ENCODE measurements around the gene PTPRM. TPM values are rescaled to one million over a fixed set of nuclear protein-coding genes. Genes with fewer than 3 reads are reported as not detected.
A peak's percentile ranks its signal among the peaks of the same experiment; 100 is the strongest.

Gene PTPRM
- total RNA-seq, 1 experiment from 2014 or later, result 6.2 TPM

DNA sequence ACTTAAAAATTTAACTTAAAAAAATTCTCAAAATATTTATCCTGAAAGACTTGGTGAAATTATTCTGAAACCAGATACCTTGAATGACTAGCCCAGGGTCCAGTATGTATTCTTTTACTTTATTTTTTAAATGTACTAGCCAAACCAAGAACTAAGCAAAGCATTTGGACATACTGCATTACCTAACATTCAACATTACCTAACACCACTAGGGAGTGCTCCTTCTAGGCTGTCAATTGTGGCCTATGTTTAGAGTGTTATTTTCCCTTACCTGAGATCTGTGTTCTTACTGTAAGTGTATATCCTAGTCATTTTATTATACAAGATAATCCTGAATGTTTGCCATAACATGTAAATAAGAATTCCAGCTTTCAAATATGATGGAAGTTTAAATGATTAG, 496.6 kb downstream of the PTPRM start:
- Histone ChIP-seq H2BK120ac (ENCODE audit: low read depth, low read length, poor library complexity, severe bottlenecking) (no peak overlapping the region), H2BK20ac (ENCODE audit: low read depth, low read length, poor library complexity, severe bottlenecking) (no peak overlapping the region), H3T11ph (ENCODE audit: low read length) (no peak overlapping the region), H3K18ac (ENCODE audit: insufficient read length, low read depth, low read length) (no peak overlapping the region), H4K5ac (ENCODE audit: insufficient read length, low read depth, low read length) (no peak overlapping the region), H2AK5ac (ENCODE audit: insufficient read length, low read length) (no peak overlapping the region), H4K8ac (replicated peaks; ENCODE audit: insufficient read length, low read depth, low read length) (no peak overlapping the region), H3K9me3 (ENCODE audit: control insufficient read depth, low read depth, low read length) (no peaks in the 10 kb centered on the region), H2BK5ac (ENCODE audit: insufficient read length, low read length) (no peak overlapping the region), H4K20me1 (ENCODE audit: control insufficient read depth, insufficient read depth, insufficient read length) (no peaks in the 10 kb centered on the region), H3K4me1 (ENCODE audit: insufficient read depth, low read length) (peaks cover 2% of the 10 kb centered on the region; the same call in 1 of the 2 replicates), H3K4ac (ENCODE audit: low read depth, low read length) (no peak overlapping the region), H4K91ac (ENCODE audit: insufficient read length, low read depth, low read length) (no peak overlapping the region), H3K4me2 (ENCODE audit: insufficient read depth, insufficient read length, low read length) (no peak overlapping the region), H3K79me2 (ENCODE audit: insufficient read depth, low read length) (no peaks in the 10 kb centered on the region), H3K27me3 (ENCODE audit: insufficient read depth, low read length) (no peaks in the 10 kb centered on the region), H3K56ac (ENCODE audit: insufficient read length, low read depth, low read length) (no peak overlapping the region), H3K23me2 (ENCODE audit: insufficient read length, low read depth, low read length, poor library complexity, severe bottlenecking) (no peaks in the 10 kb centered on the region), H3K27ac (ENCODE audit: insufficient read length, low read depth, low read length) (no peak overlapping the region), H2BK12ac (ENCODE audit: insufficient read length, low read depth, low read length) (no peak overlapping the region), H3K14ac (ENCODE audit: insufficient read depth, low read length) (no peak overlapping the region), H3K23ac (ENCODE audit: insufficient read length, low read depth, low read length) (no peak overlapping the region), H2AFZ (ENCODE audit: low read length) (no peak overlapping the region), H3K9ac (ENCODE audit: extremely low read depth, insufficient read length, low read length) (no peak overlapping the region), H2BK15ac (ENCODE audit: low read depth, low read length) (no peak overlapping the region), H3K79me1 (ENCODE audit: insufficient read depth, low read depth, low read length, poor library complexity, severe bottlenecking) (no peaks in the 10 kb centered on the region)
- Mint-ChIP-seq H3K4me1 (peaks cover 35 to 39% of the 10 kb centered on the region in 2 experiments), H3K4me3 (peak overlapping the region in 1 of 2 experiments; percentile 77; a peak in 2 of 5 replicates), H3K27me3 (ENCODE audit: low read depth) (no peaks in the 10 kb centered on the region), H3K27ac (no peak overlapping the region), H3K36me3 (ENCODE audit: insufficient read depth in 1 of 3, low read depth in 3 of 3) (no peaks in the 10 kb centered on the region; a peak in 1 of 7 replicates), H3K9me3 (peaks cover 0 to 3% of the 10 kb centered on the region in 2 experiments; a peak in 2 of 5 replicates)
- no peak for DNase-seq
- TF ChIP-seq, protein P1, sequence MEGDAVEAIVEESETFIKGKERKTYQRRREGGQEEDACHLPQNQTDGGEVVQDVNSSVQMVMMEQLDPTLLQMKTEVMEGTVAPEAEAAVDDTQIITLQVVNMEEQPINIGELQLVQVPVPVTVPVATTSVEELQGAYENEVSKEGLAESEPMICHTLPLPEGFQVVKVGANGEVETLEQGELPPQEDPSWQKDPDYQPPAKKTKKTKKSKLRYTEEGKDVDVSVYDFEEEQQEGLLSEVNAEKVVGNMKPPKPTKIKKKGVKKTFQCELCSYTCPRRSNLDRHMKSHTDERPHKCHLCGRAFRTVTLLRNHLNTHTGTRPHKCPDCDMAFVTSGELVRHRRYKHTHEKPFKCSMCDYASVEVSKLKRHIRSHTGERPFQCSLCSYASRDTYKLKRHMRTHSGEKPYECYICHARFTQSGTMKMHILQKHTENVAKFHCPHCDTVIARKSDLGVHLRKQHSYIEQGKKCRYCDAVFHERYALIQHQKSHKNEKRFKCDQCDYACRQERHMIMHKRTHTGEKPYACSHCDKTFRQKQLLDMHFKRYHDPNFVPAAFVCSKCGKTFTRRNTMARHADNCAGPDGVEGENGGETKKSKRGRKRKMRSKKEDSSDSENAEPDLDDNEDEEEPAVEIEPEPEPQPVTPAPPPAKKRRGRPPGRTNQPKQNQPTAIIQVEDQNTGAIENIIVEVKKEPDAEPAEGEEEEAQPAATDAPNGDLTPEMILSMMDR (conservative IDR thresholded peaks at IDR 0.05), result peak; percentile 40; the same call in 2 of the 3 replicates
